Measurements from ENCODE around the gene WWOX. TPM values are rescaled to one million over a fixed set of nuclear protein-coding genes. Genes with fewer than 3 reads are reported as not detected.

WWOX gene
- total RNA-seq, 2 donors from 2014 or later: 33.8 to 82.5 TPM

DNA sequence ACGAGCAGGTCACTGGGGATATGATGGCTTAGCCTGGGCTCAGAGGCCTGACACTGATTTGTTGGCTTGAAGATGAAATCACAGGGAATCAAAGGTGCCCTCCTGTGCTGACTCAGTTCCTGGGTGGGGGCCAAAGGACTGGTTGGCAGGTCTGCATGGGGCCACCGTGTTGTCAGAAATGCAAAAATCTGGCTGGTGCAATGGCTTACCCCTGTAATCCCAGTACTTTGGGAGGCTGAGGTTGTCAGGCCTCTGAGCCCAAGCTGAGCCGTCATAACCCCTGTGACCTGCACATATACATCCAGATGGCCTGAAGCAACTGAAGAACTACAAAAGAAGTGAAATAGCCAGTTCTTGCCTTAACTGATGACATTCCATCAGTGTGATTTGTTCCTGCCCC, 314.2 kb downstream of the WWOX start:
- TF ChIP-seq, protein P1, sequence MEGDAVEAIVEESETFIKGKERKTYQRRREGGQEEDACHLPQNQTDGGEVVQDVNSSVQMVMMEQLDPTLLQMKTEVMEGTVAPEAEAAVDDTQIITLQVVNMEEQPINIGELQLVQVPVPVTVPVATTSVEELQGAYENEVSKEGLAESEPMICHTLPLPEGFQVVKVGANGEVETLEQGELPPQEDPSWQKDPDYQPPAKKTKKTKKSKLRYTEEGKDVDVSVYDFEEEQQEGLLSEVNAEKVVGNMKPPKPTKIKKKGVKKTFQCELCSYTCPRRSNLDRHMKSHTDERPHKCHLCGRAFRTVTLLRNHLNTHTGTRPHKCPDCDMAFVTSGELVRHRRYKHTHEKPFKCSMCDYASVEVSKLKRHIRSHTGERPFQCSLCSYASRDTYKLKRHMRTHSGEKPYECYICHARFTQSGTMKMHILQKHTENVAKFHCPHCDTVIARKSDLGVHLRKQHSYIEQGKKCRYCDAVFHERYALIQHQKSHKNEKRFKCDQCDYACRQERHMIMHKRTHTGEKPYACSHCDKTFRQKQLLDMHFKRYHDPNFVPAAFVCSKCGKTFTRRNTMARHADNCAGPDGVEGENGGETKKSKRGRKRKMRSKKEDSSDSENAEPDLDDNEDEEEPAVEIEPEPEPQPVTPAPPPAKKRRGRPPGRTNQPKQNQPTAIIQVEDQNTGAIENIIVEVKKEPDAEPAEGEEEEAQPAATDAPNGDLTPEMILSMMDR (IDR thresholded peaks at IDR 0.05): no peak
- no peaks in the 10 kb centered on the region for H3K4me1 ChIP-seq (ENCODE audit: control insufficient read depth in 1 of 2, low read depth in 2 of 2)
- DNase-seq (ENCODE audit: low spot score): no peak
- H3K27me3 ChIP-seq (replicated peaks; ENCODE audit: insufficient read depth): no peaks in the 10 kb centered on the region
- ATAC-seq (ENCODE audit: insufficient number of reproducible peaks, low FRiP score, low read depth): no peak
- H3K9me3 ChIP-seq: peaks cover 4% of the 10 kb centered on the region
- no peaks in the 10 kb centered on the region for H3K36me3 ChIP-seq
- no peak overlapping the region for H3K4me3 ChIP-seq
- no peak overlapping the region for H3K27ac ChIP-seq

DNA sequence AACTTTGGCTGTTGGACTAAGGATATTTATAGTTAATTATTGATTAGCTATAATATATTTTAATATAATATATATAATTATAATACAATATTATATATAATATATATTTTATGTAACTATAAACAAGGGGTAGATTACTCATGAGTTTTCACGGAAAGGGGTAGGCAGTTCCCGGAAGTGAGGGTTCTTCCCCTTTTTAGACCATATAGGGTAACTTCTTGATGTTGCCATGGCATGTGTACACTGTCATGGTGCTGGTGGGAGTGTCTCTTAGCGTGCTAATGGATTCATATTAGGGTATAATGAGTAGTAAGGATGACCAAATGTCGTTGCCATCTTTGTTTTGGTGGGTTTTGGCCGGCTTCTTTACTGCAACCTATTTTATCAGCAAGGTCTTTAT, 315.6 kb downstream of the WWOX start:
- Histone ChIP-seq H3K27ac (no peak overlapping the region), H3K4me1 (ENCODE audit: control insufficient read depth in 1 of 2, low read depth in 2 of 2) (no peaks in the 10 kb centered on the region), H3K36me3 (no peaks in the 10 kb centered on the region), H3K27me3 (replicated peaks; ENCODE audit: insufficient read depth) (no peaks in the 10 kb centered on the region), H3K4me3 (no peak overlapping the region), H3K9me3 (peaks cover 4% of the 10 kb centered on the region)
- ATAC-seq (ENCODE audit: insufficient number of reproducible peaks, low FRiP score, low read depth): no peak
- TF ChIP-seq, protein P1 (IDR thresholded peaks at IDR 0.05): no peak
- no peak for DNase-seq (ENCODE audit: low spot score)

DNA sequence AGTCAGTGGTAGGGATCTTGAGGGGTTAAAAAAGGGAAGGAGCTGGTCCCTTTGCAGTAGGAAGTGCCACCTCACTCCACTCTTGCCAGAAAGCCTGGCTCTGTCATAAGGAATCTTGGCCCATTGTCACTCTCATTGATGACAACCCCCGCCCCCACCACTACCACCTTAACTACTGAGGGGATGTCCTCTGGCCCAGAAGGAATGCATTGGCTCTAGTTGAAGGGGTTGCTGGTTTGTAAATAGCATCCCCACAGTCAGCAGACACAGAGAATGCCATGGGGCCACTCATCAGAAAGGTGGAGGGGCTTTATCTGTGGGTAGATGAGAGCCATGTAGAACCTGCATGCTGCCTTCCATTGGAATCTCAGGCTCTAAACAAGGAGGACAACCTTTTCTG, 316.2 kb downstream of the WWOX start:
- Histone ChIP-seq H3K27me3 (replicated peaks; ENCODE audit: insufficient read depth) (no peaks in the 10 kb centered on the region), H3K36me3 (no peaks in the 10 kb centered on the region), H3K4me3 (no peak overlapping the region), H3K9me3 (peaks cover 4% of the 10 kb centered on the region), H3K4me1 (ENCODE audit: control insufficient read depth in 1 of 2, low read depth in 2 of 2) (no peaks in the 10 kb centered on the region), H3K27ac (no peak overlapping the region)
- TF ChIP-seq, protein P1 (IDR thresholded peaks at IDR 0.05): no peak
- DNase-seq (ENCODE audit: low spot score) (no peak), ATAC-seq (ENCODE audit: insufficient number of reproducible peaks, low FRiP score, low read depth) (no peak)

DNA sequence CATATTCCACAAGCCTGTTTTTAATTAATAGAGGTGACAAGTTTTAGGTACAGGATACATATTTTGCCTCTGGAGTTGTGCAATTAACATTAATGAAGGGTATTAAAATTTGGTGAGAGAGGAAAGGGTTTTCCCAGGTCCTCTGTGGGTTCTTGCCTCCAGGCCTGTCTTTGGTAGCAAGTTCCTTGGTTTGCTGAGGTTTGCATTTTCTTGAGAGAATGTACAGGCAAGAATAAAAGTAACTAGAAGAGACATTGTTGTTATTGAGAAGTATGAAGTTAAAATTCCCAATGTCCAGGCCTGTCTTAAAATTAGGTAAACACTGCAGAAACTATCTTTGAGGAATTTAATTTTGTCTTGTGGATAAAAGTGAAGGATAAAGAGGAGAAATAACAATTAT, 316.9 kb downstream of the WWOX start:
- H3K27me3 ChIP-seq (replicated peaks; ENCODE audit: insufficient read depth): no peaks in the 10 kb centered on the region
- DNase-seq (ENCODE audit: low spot score) (no peak), ATAC-seq (ENCODE audit: insufficient number of reproducible peaks, low FRiP score, low read depth) (no peak)
- H3K27ac ChIP-seq: no peak overlapping the region
- TF ChIP-seq, protein P1 (IDR thresholded peaks at IDR 0.05): no peak
- H3K4me1 ChIP-seq (ENCODE audit: control insufficient read depth in 1 of 2, low read depth in 2 of 2): no peaks in the 10 kb centered on the region
- H3K4me3 ChIP-seq: no peak overlapping the region
- no peaks in the 10 kb centered on the region for H3K36me3 ChIP-seq
- H3K9me3 ChIP-seq: peaks cover 4% of the 10 kb centered on the region

DNA sequence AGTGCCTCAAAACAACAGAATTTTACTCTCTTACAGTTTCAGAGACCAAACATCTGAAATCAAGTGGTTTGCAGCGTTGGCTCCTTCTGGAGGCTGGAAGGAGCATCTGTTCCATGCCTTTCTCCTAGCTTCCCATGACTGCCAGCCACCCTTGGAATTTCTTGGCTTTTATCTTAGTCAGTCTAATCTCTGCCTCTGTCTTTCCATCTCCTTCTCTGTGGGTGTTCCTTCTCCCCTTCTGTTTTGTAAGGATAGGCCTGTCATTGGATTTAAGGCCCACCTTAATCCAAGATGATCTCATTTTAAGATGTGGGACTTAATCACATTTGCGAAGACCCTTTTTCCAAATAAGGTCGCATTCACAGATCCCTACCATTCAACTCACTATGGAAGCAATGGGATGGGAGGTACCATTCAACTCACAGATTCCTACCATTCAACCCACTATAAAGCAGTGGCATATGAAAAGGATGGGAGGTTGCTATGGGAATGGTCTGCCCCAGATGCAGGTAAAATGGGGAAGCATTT, 321.8 kb downstream of the WWOX start:
- H3K4me3 ChIP-seq: no peak overlapping the region
- no peaks in the 10 kb centered on the region for H3K9me3 ChIP-seq
- H3K27ac ChIP-seq: no peak overlapping the region
- H3K27me3 ChIP-seq (replicated peaks; ENCODE audit: insufficient read depth): no peaks in the 10 kb centered on the region
- TF ChIP-seq, protein P1 (IDR thresholded peaks at IDR 0.05): no peak
- DNase-seq (ENCODE audit: low spot score) (no peak), ATAC-seq (ENCODE audit: insufficient number of reproducible peaks, low FRiP score, low read depth) (no peak)
- H3K4me1 ChIP-seq (ENCODE audit: control insufficient read depth in 1 of 2, low read depth in 2 of 2): no peaks in the 10 kb centered on the region
- H3K36me3 ChIP-seq: no peaks in the 10 kb centered on the region
